NCI-H460 (cell line): ENCODE data around the gene PLEKHA4. TPM values are rescaled to one million over a fixed set of nuclear protein-coding genes. Genes with fewer than 3 reads are reported as not detected.
"Not testable (repeated sequence)": the region's sequence is repeated elsewhere in the genome, so short reads cannot be mapped to it uniquely, and the experiment has no call there.

ENCODE experiments used
- DNase-seq: peaks from one replicate; pipeline ENCODE4 v3.0.0-alpha.2; 2016; ENCODE audit warnings: low read depth; ENCODE audit errors: extremely low read depth
- total RNA-seq: library from RNA; depleted of rRNA; stranded (reverse); fragments of >200 nt; shearing (Covaris generic); gene quantifications from 2 replicates; pipeline ENCODE4 v1.2.3, GENCODE V29; 2014

PLEKHA4 gene
- total RNA-seq, 1 experiment from 2014 or later = 1.2 TPM

DNA sequence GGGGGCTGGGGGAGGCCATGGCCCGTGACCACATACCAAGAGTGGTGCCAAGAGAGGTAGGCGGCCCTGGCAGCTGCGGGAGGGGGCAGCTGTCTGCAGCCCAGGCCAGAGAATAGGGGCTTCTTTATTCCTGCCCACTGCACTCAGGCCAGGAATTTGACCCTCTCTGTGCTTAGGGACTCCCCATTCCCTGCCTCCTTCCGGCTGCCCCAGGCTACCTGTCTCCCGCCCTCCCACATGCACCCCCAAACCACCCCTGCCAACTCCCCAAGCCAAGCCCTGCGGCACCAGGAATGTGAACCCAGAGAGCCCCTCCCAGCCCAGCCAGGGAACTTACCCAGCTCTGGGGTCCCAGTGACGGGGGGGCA lies 687 bp downstream of the PLEKHA4 start:
- no peak for DNase-seq

DNA sequence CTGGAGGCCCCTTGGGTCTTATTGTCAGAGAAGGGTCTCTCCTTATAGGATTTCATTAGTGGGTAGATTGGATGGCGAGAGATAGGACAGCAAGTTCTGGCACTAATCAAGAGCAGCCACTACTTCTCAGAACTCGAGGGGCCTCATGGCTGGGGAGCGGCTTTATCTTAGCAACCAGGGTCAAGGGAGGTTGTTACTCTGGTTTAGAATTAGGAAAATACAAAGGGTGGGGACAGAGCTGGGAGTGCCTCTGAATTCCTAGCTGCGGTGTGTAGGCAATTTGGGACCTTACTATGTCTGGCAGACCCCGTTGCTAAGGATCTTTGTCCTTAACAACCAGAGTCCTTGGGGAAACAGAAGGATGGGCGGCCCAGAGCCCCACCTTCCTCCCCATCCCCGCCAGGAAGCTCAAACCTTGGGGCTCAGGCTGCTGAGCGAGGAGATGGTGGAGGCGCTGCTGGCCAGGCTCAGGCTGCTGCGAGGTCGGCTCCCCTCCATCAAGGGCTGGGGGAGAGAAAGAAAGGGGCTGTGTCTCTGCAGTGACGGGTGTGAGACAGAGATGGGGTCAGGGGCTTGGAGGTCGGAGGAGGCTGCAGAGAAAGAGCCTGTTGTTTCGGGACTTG lies 1.2 kb downstream of the PLEKHA4 start:
- no peak for DNase-seq

DNA sequence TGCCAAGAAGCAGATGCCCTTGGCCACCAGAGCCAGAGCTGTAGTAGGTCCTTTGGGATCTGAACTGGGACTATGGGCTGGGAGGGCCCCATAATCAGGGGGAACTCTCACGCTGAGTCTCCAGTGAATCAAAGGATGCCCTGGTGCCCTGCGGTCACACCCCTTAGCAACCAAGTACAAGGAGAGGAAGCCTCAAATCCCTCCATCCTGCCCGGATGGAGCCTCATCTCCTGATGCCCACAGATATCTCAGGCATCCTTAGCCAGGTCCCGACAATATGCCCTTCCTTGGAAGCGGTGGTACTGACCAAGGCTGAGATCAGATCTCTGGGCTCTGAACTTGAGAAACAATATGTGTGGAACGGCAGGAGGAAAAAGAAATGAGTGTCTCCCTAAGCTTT lies 1.7 kb downstream of the PLEKHA4 start:
- no peak for DNase-seq

DNA sequence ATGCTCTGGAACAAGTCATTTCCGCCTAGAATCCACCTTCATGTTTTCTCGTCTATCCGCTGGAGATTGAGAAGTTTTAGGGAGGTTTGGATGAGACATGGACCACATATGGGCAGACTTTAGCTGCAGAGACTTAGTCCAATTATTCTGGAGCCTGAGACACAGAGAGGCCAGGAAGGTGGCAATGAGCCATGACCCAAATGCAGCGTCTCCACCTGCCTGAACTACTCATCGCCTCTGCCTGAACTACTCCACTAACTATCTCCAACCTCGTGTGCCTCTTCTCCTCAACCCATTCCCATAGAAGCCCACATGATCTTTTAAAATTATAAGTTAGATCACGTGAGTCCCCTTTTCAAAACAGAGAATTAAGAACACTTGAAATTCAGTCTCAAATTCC lies 5.6 kb downstream of the PLEKHA4 start:
- no peak for DNase-seq

DNA sequence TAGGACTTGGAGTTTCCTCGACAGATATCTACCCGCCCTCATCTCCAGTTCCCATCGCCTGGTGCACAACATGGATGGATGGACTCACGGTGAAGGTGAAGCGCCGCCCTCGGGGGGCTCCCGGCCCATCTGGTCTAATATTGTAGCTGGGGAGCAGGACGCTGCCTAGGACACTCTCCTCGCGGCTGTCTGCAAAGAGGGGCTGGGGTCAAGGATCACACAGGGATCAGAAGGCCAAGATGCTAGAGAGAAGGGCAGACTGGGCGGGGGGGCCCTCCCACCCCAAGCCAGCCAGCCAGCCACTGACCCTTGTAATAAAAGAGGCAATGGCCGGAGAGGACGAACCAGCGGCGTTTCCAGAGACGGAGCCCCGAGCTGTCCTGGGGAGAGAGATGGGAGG lies 7.1 kb downstream of the PLEKHA4 start:
- no peak for DNase-seq

DNA sequence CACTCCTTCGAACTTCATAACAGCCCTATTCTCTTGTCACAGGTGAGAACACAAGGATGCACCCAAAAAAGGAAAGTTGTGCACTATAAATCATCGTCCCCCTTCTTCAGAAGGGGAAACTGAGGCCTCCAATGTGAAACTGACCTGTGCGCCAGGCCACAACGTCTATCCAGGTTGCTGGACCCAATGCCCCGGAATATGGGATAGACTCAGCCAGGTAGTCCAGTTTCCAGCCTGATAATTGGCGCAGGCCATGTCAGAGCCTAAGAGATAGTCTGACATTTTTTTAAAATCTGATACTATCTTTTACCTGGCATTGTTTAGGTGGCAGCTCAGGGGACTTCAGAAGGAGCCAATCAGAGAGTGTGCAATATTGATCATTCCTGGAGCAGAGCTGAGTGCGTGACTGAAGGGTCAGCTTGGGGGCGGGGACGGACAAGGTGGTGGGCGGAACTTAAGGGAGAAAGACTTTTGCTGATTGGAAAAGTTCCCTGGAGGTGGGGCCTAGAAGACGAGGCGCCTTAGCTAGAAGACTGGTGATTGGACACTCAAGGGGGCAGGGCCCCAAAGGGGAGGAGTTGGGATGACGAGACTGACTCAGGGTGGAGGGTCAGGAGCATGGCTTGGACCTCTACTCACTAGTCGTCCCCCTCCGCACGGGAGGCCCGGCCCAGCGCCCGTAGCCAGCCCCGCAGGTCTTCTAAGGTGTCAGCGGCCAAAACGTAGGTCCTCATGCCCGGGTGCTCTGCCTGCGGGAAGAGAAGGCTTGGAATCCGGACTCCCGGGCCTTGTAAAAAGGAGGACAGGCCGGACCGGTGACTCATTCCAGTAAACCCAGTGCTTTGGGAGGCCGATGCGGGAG lies 8.5 kb downstream of the PLEKHA4 start:
- no peak for DNase-seq

DNA sequence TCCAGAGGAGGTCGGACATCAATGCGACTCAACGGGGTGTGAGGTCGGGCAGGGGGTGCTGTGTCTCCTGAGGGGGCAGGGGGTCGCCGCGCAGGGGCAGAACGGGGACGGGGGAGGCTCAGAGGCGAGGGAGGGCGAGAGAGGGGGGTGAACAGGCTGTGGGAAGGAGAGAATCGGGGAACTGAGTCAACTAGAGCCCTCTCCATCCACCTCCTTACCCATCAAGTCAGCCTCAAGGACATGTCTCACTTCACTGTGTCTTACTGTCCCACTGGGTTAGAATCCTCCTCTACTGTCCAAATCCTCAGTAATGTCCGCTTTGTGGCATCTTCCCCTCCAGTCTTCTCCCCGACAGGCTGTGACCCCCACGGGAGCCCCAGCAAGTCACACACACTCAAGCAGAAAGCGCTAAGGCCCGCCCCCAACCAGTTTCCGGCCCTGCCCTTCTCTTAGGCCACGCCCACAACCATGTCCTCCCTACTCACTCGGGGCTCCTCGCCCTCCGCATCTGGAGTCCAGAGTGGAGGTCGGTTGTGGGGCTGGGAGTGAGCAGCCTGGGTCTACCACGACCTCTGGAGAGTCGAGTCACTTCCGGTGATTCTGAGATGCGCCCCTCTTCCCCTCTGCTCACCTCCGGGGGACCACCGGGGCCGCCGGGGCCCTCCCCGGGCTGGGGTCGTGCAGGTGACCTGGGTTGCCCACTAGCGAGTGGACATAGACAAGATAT lies 9.3 kb downstream of the PLEKHA4 start:
- DNase-seq = no peak

DNA sequence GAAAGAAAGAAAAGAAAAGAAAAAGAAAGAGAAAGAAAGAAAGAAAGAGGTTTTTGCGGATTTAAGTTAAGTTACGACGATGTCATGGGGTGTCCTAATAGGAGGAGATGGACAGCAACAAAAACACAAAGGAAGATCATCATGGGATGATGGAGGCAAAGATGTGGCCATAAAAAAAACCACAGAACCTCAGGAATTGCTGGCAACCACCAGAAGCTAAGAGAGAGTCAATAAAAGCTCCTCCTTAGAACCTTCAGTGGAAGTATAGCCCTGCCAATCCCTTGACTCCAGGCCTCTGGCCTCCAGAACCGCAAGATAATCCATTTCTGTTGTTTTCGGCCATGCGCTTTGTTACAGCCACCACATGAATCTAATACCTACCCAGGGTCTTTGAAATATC lies 11.5 kb downstream of the PLEKHA4 start:
- DNase-seq = no peak

DNA sequence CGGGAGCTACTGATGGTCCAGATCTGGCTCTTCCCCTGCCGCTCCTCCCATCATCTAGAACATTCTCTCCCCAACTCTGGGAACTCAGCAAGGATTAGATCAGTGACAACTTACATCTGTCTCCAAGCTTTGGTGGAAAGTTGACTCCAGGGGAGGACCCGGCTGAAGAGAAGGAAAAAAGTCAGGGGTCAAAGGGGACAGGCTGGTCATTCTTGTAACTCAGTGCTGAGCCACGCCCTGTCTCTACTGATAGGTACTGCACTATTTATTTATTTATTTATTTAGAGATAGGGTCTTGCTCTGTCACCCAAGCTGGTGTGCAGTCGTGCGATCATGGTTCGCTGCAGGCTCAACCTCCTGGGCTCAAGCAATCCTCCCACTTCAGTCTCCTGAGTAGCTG lies 14.3 kb downstream of the PLEKHA4 start:
- no peak for DNase-seq

DNA sequence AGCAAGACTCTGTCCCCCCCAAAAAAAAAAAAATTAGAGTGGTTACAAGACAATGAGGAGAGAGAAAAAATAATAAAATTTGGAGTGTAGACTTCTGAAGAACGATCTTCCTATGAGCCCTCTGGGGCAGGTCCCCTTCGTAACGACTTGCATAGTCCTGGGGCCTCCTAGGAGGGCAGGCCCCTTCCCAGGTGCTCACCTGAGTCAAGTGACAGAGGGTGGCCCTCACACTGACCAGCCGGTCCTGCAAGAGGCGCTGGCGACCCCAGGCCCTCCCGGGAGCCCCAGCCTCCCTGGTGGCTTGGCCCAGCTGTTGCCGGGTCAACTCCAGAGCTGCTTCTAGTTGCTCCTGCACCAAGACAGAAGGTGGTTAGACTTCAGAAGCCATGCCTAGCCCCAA lies 14.9 kb downstream of the PLEKHA4 start:
- DNase-seq = no peak

DNA sequence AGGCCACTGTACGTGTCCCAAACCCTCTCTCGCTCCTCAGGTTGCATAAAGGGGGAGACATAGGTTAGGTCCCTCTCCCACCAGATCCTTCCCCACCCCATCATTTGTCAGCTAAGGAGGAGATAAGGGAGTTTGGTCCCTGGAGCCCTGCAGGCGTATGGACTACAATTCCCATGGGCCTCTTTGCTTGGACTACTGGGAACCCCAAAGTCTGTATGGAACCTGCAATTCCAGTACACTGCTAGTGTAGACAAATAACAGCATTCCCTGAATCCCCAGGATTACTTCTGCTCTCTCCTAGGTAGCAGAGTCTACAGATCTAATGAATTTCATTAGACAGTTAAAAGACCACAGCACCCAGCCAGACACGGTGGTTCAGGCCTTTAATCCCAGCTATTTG lies 16.1 kb downstream of the PLEKHA4 start:
- DNase-seq = no peak

DNA sequence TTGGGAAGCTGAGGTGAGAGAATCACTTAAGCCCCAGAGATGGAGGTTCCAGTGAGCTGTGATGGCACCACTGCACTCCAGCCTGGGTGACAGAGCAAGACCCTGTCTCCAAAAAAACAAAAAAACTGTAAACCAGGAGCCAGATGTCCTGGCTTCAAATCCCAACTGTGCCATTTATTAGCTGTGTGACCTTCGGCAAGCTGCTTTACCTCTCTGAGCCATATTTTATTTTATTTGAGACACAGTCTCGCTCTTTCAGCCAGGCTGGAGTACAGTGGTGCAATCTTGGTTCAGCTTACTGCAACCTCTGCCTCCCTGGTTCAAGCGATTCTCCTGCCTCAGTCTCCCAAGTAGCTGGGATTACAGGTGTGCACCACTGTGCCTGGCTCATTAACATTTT lies 21.8 kb downstream of the PLEKHA4 start:
- not testable (repeated sequence) for DNase-seq

DNA sequence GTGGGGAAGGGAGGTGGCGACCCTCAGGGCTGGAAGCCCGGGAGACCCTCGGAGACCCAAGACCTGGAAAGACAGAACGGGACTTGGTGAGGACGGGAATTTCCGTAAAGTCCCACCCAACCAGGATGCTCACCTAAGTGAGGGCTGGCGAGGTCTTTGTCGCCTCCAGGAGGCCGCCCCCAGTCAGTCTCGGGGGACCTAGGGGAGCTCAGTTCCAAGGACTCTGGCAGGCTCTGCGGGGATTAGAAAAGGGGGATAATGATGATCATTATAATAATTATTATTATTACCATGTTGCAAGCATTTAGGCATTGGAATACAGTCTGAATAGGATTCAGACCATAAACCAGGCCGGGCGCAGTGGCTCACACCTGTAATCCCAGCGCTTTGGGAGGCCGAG lies 23.0 kb downstream of the PLEKHA4 start:
- no peak for DNase-seq

DNA sequence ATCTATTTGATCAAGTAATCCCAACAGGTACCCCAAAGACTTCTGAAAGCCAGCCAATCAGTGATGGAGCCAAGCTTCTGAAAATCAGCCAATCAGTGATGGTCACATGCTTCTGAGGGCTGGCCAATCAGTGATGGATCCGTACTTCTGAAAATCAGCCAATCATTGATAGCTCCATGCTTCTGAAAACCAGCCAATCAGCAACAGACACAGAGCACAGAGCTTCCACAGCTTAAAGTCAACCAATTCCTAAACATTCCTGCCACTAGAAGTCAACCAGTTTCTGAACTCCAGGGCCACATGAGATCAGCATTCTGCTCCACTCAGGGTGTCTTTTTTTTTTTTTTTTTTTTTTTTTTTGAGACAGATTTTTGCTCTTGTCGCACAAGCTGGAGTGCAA lies 23.9 kb downstream of the PLEKHA4 start:
- no peak for DNase-seq

DNA sequence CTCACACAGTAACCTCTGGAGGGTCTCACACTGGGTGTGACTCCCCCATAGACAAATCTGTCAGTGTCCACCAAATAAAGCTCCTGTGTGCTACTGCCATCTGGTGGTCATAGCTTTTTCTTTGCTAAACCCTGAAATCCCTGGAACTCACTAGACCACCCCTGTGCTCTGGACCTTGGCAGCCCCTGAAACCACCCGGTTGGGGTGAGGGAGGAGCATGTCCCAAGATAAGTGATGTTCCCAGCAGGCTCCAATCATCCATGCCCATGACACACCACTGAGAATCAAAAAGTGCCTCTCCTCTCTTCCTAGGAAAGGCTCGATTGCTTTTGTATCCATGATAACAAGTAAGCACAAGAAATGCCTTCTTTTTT lies 25.6 kb downstream of the PLEKHA4 start:
- DNase-seq = peak; percentile 44

DNA sequence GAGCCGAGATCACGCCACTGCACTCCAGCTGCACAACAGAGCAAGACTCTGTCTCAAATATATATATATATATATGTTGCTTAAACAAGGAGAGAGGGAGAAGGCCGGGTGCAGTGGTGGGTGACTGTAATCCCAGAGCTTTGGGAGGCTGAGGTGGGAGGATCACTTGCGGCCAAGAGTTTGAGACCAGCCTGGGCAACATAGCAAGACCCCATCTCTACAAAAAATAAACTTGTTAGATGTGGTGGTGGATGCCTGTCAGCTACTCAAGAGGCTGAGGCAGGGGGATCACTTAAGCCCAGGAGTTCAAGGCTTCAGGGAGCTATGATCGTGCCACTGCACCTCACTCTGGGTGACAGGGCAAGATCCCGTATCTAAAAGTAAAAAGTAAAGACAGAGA lies 26.8 kb downstream of the PLEKHA4 start:
- no peak for DNase-seq

DNA sequence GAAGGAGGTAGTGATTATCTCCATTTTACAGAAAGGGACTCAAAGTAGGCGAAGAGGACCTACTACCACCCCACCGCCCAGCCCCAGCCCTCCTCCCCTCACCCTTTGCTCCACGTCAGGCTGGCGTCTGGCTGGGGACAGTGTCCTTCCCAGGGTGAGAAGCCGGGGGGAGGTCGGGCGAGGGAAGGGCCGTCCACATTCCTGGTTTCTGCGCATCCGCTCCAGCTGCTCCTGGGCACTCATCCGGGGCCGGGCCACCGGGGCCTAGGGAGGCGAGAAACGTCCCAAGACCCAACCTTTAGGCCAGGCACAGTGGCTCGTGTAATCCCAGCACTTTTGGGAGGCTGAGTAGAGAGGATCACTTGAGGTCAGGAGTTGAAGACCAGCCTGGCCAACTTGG lies 27.4 kb downstream of the PLEKHA4 start:
- no peak for DNase-seq

DNA sequence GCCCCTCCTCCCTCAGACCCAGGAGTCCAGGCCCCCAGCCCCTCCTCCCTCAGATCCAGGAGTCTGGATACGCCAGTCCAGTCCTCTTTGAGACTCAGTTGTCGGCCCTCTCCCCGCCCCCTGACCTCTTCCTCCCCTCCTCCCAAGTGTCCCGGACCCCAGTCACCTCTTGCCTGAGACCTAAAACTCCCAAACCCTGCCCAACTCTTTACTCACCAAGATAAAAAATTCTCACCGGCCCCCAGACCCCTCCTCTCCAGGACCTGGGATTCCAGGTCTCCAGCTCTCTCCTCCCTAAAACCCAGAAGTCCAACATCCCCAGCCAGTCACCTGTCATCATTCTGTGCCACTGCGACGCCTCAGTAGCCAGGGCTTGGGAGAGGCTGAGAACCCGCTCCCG lies 30.7 kb downstream of the PLEKHA4 start:
- DNase-seq = no peak

DNA sequence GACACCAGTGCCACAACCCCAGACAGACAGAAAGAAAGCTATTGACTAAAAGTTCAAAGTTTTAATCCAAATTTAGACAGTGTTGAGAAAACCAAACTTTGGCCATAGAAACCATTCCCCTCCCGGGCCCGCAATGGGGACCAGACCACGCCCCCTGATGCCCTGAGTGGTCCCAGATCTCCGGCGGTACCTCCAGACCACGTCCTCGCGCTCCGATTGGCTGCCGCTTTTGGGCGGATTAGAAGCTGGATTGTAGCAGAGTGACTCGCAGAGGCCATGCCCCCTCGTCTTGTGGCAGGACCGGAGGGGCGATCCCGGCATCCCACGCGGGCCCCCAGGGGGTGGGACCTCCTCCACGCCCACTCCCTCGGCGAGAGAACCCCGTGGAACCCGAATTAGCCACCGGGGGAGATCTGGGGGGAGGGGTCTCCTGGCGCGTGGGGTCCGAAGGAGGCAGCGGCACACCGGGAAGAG lies 31.3 kb downstream of the PLEKHA4 start:
- no peak for DNase-seq

DNA sequence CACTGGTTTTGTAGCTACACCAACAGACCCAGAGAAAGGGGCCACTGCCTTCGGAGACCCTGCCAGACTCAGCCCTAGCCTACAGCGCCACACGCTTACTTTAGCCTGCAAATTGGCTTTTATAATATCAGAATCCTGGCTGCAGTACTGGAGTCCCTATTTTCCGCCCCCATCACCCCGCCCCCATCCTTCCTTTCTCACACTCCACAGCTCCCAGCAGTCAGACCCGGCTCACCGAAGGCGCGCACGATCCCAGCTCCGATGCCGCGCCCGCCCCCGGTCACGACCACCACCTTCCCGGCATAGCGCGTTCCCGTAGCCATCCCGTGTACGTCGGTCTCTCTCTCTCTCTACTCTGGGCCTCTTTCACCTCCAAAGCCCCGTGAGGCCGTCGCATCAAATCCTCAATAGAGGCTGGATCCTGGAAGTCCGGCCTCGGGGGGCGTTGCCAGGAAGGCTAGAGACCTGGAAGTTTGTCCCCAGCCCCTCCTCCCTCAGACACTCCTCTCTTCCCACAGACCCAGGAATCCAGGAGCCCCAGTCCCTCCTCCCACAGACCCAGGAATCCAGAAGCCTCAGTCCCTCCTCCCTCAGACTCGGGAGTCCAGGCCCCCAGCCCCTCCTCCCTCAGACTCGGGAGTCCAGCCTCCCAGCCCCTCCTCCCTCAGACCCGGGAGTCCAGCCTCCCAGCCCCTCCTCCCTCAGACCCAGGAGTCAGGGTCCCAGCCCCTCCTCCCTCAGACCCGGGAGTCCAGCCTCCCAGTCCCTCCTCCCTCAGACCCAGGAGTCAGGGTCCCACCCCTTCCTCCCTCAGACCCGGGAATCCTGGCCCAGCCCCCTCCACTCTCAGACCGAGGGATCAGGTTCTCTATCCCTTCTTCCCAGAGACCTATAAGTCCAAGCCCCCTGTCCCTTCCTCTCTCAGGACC lies 32.1 kb downstream of the PLEKHA4 start, which contains the start of gene HSD17B14:
Gene HSD17B14 (minus strand): TSS at position 403 of the 929 bp plus-strand sequence. CDS start 80 bp downstream, at position 323.
- DNase-seq = no peak

DNA sequence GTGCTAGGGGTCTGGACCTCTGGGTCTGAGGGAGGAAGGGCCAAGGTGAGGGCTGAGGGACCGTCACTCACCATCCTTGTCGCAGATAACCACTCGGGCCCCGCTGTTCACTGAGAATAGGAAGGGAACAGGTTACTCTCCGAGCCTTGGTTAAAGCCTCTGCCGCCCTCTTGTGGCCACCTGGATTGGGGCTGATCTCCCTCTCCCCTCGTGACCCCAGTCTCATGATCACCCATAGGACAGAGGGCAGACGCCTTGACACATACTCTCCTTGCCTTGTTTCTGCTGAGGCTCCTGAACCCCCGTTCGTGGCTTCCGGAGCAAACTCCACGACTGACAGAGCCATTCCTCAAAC lies 32.7 kb downstream of the PLEKHA4 start:
- peak; percentile 84 for DNase-seq
